ENCODE measurements around the gene MAML2. TPM values are rescaled to one million over a fixed set of nuclear protein-coding genes. Genes with fewer than 3 reads are reported as not detected.

Gene MAML2
- total RNA-seq, 1 experiment from 2014 or later, result 2.9 TPM

DNA sequence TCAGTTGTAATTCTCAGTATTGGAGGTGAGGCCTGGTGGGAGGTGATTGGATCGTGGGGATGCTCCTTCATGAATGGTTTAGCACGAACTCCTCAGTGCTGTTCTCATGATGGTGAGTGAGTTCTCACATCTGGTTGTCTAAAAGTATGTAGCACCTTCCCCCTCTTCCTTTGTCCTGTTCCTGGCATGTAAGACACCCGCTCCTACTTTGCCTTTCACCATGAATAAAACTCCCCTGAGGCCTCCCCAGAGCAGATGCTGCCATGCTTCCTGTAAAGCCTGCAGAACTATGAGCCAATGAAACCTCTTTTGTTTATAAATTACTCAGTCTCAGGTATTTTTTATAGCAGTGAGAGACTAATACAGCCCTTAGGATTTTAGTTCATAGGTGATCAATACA is 191.5 kb downstream of the MAML2 start:
- BruUV-seq (replicated peaks), result no TSS peak
- Histone ChIP-seq H3K36me3 (ENCODE audit: control insufficient read depth, insufficient read depth, low read length) (no peaks in the 10 kb centered on the region), H3K4me3 (ENCODE audit: low read depth in 2 of 2, low read length in 2 of 2) (no peak overlapping the region), H3K27me3 (ENCODE audit: control insufficient read depth, insufficient read depth, low read length) (no peaks in the 10 kb centered on the region), H3K4me1 (ENCODE audit: control insufficient read depth, insufficient read depth, low read length) (peaks cover 4% of the 10 kb centered on the region; the same call in 1 of the 2 replicates), H3K9me3 (ENCODE audit: control insufficient read depth, insufficient read depth, low read depth, low read length) (no peaks in the 10 kb centered on the region), H3K27ac (ENCODE audit: low read length) (no peak overlapping the region)
- POLR2A ChIA-PET, result interaction anchor here (0.6 kb wide), 1 partner anchor 89 kb away, joined by 3 read pairs; no protein-coding TSS in a partner anchor
- ATAC-seq (no peak), DNase-seq (ENCODE audit: low read depth, low spot score) (no peak)
- intact Hi-C loops (cut with micrococcal nuclease; ENCODE audit: unreplicated experiment), result no loop called here
- TF ChIP-seq POLR2AphosphoS5 (IDR thresholded peaks at IDR 0.05; ENCODE audit: low read depth, low read length) (no peak), REST (IDR thresholded peaks at IDR 0.05; ENCODE audit: insufficient read depth in 1 of 2, low read depth in 2 of 2, low read length in 1 of 2) (no peak), SIN3A (IDR thresholded peaks at IDR 0.05; ENCODE audit: borderline replicate concordance, insufficient read depth, low read depth, low read length) (no peak), TCF7L2 (IDR thresholded peaks at IDR 0.05; ENCODE audit: low read depth, low read length) (no peak), CTCF (IDR thresholded peaks at IDR 0.05) (no peak)
- CTCF ChIA-PET, result no interaction called here
- in situ Hi-C loops (cut with HindIII; ENCODE audit: low pct_unique_long_range_greater_than_20kb, low sequenced_read_pairs), result no loop called here

DNA sequence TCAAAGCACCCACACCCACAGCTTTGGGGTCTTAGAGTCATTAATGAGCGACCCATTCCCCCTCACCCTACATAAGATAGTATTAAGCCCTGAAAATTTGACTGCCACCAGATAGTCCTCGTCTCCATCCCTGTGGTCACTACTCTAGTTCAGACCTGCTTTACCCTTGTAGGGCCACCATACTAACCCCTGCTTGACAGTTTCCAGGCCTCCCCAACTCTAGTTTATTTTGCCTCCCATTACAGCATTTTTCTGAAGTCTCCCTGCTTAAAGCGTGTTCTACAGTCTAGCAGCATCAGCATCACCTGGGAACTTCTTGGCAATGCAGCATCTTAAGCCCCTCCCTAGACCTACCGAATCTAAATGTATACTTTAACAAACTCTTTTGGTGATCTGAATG is 192.4 kb downstream of the MAML2 start:
- no peak for ATAC-seq
- CTCF ChIA-PET, result no interaction called here

More for the DNA sequence above, 192.4 kb downstream of the MAML2 start:
- intact Hi-C loops (cut with micrococcal nuclease; ENCODE audit: unreplicated experiment), result no loop called here
- no peaks in the 10 kb centered on the region for H3K27me3 ChIP-seq (ENCODE audit: control insufficient read depth, insufficient read depth, low read length)
- H3K4me3 ChIP-seq (ENCODE audit: low read depth in 2 of 2, low read length in 2 of 2), result no peak overlapping the region
- in situ Hi-C loops (cut with HindIII; ENCODE audit: low pct_unique_long_range_greater_than_20kb, low sequenced_read_pairs), result no loop called here
- H3K4me1 ChIP-seq (ENCODE audit: control insufficient read depth, insufficient read depth, low read length), result peaks cover 1% of the 10 kb centered on the region; the same call in 1 of the 2 replicates
- TF ChIP-seq CTCF (IDR thresholded peaks at IDR 0.05) (no peak), REST (IDR thresholded peaks at IDR 0.05; ENCODE audit: insufficient read depth in 1 of 2, low read depth in 2 of 2, low read length in 1 of 2) (no peak), POLR2AphosphoS5 (IDR thresholded peaks at IDR 0.05; ENCODE audit: low read depth, low read length) (no peak), TCF7L2 (IDR thresholded peaks at IDR 0.05; ENCODE audit: low read depth, low read length) (no peak), SIN3A (IDR thresholded peaks at IDR 0.05; ENCODE audit: borderline replicate concordance, insufficient read depth, low read depth, low read length) (no peak)
- BruUV-seq (replicated peaks), result no TSS peak
- POLR2A ChIA-PET, result no interaction called here
- no peaks in the 10 kb centered on the region for H3K9me3 ChIP-seq (ENCODE audit: control insufficient read depth, insufficient read depth, low read depth, low read length)
- no peaks in the 10 kb centered on the region for H3K36me3 ChIP-seq (ENCODE audit: control insufficient read depth, insufficient read depth, low read length)
- no peak overlapping the region for H3K27ac ChIP-seq (ENCODE audit: low read length)
- DNase-seq (ENCODE audit: low read depth, low spot score), result no peak

Measured in Panc1 (cell line).